Measurements from ENCODE around the gene CASP8.
A peak's percentile ranks its signal among the peaks of the same experiment; 100 is the strongest.

CASP8 gene

GRCh38 chr2:201242571-201243277 lies 17.6 kb upstream of the CASP8 start:
- no peak for DNase-seq (ENCODE audit: low read depth)

DNA sequence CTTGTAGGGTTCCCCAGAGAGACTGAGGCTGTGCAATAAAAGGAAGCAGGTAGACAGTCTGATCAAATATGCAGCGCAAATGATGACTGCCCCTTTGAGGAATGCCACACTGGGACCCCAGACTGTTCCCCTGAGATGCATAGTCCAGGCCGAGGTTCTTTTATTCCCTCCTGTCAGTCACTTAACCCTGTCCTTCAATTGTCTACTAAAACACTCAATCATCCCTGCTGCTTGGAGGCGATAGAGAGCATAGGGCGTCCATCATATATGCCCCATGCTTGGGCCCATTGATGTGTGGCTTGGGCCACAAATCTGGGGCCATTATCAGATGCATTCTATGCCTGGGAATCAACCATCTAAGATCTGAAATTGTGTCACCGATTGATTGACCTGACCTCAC lies 15.5 kb upstream of the CASP8 start:
- DNase-seq (ENCODE audit: low read depth): no peak

DNA sequence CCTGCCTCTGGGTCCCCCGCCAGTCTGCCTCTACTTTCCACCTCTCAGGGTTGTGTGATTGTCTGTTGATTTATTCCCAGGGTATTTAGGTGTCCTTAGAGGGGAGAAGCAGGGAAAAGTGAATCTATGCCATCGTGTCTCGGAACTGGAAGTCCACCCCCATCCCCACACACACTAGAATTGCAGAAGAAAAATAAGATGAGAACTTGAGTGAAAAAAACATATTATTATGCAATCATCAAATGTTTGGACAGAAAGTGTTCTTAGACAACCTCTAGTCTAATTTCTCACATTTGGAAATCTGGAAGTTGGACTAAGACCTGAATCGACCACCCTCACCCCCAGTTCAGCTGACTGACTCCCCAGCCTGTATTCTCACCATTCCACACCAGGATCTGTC lies 14.1 kb upstream of the CASP8 start:
- no peak for DNase-seq (ENCODE audit: low read depth)

- DNase-seq (ENCODE audit: low read depth): no peak
These were observed 12.0 kb upstream of the CASP8 start for GRCh38 chr2:201248288-201248844.

GRCh38 chr2:201249889-201250288 lies 10.4 kb upstream of the CASP8 start:
- no peak for DNase-seq (ENCODE audit: low read depth)

DNA sequence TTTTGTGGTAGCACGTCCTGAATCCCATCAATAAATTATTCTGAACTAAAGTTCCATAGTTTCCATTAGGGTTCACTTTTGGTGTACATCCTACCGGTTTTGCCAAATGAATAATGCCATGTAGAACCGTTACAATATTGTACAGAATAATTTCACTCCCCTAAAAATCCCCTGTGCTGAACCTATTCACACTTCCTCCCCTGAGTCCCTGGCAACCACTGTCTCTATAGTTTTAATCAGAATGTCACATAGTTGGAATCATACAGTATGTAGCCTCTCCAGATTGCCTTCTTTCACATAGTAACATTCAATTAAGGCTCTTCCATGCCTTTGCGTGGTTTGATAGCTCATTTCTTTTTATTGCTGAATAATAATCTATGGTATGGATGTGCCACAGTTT lies 9.6 kb upstream of the CASP8 start:
- no peak for DNase-seq (ENCODE audit: low read depth)

DNA sequence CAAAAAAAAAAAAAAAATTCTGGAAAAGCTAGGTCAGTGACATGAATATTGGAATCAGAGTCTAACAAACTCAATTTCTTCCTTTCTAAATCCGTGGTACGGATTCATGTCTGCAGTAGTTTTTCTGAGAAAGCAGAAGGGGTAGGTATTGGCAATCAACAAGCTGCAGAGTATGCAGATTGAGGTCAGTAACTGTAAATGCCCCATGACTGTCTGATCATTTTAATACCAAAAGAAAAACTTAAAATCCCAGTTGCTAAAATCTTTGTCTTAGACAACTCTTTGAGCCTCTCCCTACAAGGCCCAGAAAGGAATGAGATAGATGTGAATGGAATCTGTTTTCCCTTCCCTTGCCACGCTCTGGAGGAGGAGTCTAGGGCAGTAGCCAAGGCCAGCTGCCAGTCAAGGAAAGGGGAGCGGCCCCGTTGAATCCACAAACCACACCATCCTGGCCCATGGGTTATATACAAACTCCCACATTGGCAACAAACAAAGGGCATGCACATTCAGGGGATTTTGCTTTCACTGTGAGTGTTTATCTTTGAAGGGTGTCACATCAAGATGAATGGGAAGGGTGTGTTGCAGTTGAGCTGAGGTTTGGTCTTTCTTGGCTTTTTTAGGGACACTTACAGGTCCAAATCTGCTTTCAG lies 6.1 kb upstream of the CASP8 start:
- DNase-seq (ENCODE audit: low read depth): peak; percentile 62

DNA sequence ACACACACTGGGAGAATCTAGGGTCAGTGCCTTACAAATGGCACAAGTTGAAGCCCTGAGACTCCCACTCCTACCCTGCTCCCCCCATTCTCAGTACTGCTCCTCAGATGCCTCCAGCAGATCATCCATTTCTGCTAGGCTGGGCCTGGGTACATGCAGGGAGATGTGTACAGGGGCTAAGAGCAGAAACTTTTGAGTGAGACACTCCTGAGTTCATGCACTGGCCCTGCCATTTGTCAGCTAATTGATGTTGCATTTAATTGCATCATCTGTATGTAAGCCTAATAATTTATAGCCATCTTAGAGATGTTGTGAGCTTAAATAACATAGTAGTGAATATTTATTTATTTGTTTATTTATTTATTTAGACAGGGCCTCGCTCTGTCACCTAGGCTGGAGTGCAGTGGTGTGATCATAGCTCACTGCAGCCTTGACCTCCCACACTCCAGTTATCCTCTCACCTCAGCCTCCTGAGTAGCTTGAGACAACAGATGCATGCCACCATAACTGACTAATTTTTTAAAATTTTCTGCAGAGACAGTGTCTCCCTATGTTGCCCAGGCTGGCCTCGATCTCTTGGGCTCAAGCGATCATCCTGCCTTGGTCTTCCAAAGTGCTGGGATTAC lies 4.8 kb upstream of the CASP8 start:
- peak; percentile 27 for DNase-seq (ENCODE audit: low read depth)

DNA sequence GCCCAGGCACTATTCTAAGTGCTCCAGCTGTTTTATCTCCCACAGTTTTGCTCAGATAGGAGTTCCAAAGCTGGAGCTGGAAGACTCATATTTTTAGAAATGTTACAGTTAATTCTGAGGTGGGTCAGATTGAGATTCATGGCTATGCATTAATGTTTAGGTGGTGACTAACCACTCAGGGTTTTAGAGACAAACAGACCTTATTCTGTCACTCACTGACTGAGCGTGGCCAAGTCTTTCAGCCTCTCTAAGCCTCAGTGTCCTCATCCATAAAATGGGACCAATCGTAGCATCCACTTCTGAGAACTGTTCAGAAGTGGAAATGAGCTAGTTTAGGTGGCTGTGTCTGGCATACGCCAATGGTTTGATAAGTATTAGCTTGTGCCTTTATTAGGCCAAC lies 4.3 kb upstream of the CASP8 start:
- peak; percentile 42 for DNase-seq (ENCODE audit: low read depth)

DNA sequence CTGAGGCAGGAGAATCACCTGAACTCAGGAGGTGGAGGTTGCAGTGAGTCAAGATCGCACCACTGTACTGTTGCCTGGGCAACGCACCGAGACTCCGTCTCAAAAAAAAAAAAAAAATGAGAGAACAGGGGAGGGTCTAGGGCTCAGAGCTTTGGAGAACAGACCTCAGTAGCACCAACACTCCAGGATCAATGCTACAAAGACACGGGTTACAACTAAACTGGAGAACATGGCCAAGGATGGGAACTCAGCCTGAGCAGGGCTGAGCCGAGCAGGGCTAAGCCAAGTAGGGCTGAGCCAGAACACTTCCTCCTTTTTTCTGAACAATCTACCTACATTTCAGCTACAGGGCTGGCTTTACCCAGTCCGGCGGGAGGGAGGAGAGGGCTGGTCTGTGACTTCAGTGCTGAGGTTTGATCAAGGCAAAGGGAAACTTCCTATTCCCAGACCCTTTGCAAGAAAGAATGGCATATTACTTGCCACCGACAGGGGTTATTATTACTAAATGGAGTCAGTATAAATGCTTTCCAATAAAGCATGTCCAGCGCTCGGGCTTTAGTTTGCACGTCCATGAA lies 2.9 kb upstream of the CASP8 start:
- no peak for DNase-seq (ENCODE audit: low read depth)

DNA sequence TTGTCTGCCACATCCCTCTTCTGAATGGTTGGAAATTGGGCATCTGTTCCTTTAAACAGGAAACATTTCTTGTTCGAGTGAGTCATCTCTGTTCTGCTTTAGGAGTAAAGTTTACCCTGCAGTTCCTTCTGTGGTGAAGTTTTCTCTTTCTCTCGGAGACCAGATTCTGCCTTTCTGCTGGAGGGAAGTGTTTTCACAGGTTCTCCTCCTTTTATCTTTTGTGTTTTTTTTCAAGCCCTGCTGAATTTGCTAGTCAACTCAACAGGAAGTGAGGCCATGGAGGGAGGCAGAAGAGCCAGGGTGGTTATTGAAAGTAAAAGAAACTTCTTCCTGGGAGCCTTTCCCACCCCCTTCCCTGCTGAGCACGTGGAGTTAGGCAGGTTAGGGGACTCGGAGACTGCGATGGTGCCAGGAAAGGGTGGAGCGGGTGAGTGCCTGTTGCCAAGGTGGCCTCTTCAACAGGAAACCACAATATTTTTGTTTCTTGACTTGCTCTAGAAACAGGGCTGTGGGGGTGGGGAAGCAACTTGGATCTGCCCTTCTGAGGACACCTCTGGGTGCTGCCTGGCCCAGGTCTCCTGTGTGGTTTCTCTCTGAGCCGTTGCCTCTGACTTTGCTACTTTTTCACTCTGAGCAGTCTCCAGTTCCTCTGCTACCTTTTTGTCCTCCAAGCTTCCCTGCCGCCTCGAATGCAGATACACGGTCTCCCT lies 2.2 kb upstream of the CASP8 start:
- DNase-seq (ENCODE audit: low read depth): peak; percentile 79

DNA sequence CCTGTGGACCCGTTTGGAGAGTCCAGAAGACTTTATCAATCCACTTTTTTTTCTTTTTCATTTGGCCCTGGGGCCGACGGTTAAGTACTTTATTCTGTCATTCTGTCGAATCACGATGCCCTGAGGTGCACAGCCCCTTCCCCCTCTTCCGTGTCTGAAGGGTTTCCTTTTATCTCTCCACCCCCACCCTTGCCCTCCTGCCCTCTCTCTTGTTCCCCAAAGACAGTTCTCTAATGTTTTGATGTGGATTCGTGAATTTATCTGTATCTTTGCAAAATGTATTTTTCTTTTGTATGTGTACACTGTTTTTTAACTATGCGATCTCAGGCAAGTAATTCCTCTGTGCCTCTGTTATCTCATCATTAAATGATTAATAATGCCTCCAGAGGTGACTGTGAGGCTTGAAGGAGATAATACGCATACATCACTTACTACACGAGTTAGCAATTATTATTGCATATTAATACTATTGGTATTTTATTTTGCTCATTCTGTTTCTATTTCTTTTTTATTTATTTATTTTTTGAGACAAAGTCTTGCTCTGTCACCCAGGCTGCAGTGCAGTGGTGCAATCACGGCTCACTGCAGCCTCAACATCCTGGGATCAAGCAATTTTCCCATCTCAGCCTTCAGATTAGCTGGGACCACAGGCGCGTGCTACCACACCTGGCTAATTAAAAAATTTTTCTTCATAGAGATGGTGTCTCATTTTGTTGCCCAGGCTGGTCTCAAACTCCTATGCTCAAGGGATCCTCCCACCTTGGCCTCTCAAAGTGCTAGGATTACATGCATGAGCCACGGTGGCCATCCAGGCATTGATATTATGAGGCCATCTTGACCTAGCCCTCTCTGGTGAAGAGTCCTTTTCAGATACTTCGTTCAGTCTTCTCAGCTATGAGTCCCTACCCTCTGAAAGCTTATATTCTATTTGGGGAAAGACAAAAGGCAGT lies 1.4 kb upstream of the CASP8 start:
- no peak for DNase-seq (ENCODE audit: low read depth)

DNA sequence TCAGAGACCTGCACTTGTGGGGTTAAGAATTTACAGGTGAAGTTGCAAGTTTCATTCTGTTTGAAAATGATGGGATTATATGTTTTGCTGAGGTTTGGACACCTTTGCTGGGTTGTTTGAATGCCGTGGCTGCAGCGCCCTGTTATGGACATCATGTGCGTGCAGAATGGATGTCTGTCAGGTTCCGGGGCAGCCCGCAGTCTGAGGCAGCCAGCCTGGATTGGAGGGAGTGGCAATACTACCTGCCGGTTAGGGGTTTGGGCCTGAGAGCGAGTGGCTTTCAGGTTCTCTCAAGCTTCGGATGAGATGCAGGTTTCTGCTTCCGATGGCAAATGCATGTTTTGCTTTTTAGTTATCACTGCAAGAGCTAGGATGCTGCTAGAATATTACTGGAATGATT lies 1.1 kb downstream of the CASP8 start:
- DNase-seq (ENCODE audit: low read depth): no peak

DNA sequence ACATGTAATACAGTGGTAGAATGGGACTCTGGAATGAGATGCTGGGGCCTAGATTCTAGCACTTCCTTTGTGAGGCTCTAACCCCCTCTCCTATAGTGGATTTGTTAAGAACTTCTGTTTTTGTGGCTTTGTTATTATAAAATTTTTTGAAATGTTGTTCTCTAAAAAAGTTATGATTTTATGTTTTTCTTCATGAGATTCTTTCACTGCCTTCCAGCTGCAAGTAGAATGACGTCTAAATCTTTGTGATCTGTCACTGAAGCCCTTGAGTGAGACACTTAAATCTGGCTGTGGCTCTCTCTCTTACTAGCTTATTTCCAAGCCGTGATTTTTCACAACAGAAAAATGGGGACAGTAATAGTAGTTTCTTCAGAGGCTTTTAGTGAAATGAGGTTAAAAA lies 1.6 kb downstream of the CASP8 start:
- peak; percentile 39 for DNase-seq (ENCODE audit: low read depth)

DNA sequence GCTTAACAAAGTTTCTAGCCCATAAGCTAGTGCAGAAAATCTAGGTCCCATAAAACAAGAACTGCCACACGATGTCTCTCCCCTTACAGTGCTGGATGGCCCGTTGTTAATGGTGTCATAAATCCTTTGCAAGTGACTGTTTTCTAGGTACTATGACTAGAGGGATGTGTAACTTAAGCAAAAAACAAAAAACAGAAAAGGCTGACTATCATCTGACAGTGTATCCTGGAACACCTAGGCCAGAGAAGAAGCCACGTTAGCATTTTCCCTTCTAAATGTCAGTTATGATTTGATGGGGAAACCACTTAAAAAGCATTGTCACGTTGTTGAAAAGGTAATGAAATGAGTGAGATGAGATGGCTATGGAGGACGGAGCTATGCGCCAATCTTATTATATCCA lies 2.4 kb downstream of the CASP8 start:
- no peak for DNase-seq (ENCODE audit: low read depth)

DNA sequence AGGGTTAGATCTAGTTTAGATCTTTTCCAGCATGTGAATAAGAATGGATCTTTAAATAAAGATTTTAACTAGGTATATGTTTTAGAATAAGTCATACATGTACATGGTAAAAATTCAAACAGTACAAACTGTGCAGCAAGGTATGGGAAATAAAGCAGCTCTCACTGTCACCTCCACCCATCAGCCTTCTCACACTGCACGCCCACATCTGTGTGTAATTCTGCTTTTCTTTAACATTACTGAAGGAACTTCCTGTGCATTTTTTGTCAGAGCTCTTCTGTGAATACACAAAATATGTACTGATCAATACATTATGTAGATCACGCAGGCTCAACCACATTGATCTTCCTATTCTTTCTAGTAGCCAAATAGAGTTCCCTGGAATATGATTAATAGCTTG lies 3.4 kb downstream of the CASP8 start:
- no peak for DNase-seq (ENCODE audit: low read depth)

DNA sequence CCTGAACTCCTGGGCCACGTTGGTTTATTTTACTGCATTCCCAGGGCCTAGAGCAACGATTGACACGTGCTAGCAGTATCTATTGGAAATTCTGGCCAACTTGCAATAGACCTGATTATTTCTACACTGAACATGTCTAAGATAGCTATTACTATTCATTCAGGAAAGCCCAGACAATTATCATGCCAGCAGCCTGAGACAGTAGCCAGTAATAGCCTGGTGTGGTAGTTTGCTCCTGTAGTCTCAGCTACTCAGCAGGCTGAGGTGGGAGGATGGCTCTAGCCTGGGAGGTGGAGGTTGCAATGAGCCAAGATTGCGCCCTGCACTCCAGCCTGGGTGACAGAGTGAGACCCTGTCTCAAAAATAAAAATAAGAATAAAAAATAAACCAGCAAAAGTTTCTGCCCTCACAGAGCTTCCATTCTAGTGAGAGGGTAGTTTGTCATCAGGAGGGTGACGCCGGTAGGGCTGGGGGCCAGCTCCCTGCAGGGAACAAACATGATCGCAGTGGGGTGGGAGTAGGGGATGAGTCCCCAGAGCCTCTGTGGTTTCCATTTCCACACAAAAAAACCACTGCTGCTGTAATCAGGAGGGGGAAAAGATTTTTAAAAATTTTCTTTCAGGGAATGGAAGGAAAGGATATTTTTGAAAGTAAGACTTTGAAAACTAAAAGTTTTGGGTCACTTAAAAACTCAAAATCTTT lies 4.3 kb downstream of the CASP8 start:
- DNase-seq (ENCODE audit: low read depth): no peak

GRCh38 chr2:201266629-201267028 lies 6.3 kb downstream of the CASP8 start:
- DNase-seq (ENCODE audit: low read depth): no peak

- DNase-seq (ENCODE audit: low read depth): no peak
These were observed 7.1 kb downstream of the CASP8 start for GRCh38 chr2:201267278-201268030.

DNA sequence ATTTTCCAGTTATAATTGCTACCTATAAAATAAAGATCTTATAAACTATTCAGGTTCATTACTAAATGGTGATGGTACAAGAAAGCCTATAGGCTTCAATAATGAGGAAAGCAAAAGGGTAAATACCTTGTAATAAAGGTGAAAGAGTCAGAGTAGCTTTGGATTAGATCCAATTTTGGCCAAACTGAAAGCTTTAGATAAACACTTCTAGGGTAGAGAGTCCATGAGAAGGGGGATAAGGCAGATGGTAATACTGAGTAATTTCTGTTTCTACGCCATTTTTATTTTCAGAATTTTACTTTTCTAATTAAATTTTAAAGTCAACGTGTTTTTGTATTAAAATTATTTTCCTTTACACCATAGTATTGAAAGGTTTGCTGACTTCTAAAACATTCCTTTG lies 9.4 kb downstream of the CASP8 start:
- DNase-seq (ENCODE audit: low read depth): no peak

Data from EH (cell line).